HFFc6 (cell line): ENCODE results near the gene JAKMIP1. TPM values are rescaled to one million over a fixed set of nuclear protein-coding genes. Genes with fewer than 3 reads are reported as not detected.

ENCODE experiments used
- DNase-seq: peaks from one replicate; pipeline ENCODE4 v3.0.0-alpha.2; 2018
- H3K27ac Mint-ChIP-seq: 2 replicates; pipeline ENCODE4 v1.8.0; 2020; ENCODE audit warnings: mild to moderate bottlenecking, mixed read lengths
- H3K27me3 Mint-ChIP-seq: 2 replicates; pipeline ENCODE4 v1.8.0; 2021; ENCODE audit warnings: mild to moderate bottlenecking, moderate library complexity, mixed read lengths; ENCODE audit not compliant: insufficient read depth
- H3K36me3 Mint-ChIP-seq: 2 replicates; pipeline ENCODE4 v1.8.0; 2021; ENCODE audit warnings: low read depth, mixed read lengths
- H3K4me1 Mint-ChIP-seq: 2 replicates; pipeline ENCODE4 v1.8.0; 2020; ENCODE audit warnings: low read depth, mixed read lengths
- H3K4me3 Mint-ChIP-seq: 2 replicates; pipeline ENCODE4 v1.8.0; 2020; ENCODE audit warnings: mild to moderate bottlenecking, moderate library complexity, mixed read lengths
- H3K9me3 Mint-ChIP-seq: 2 replicates; pipeline ENCODE4 v1.8.0; 2020; ENCODE audit warnings: mild to moderate bottlenecking, mixed read lengths
- total RNA-seq, 6 experiments: library from RNA; stranded (reverse); fragmentation: NEBNext Ultra II Directional; extraction: Animal tissue kit (Norgen Biotek cat#: 25700); gene quantifications; 2 replicates in 1 of 6; 3 replicates in 5 of 6; pipeline ENCODE4 v1.2.3, GENCODE V29; 2021
- TF ChIP-seq, protein P1 (sequence below): fragments of 200-600 bp; sonication (generic); IDR thresholded peaks from 2 replicates; pipeline ENCODE4 v1.5.0; 2021; ENCODE audit warnings: antibody characterized with exemption, mild to moderate bottlenecking

JAKMIP1 gene
- total RNA-seq, 6 experiments from 2014 or later = not detected

GRCh38 chr4:6198278-6198677 is 2.1 kb downstream of the JAKMIP1 start:
- no peak for DNase-seq
- H3K36me3 Mint-ChIP-seq = no peaks in the 10 kb centered on the region
- TF ChIP-seq, protein P1, sequence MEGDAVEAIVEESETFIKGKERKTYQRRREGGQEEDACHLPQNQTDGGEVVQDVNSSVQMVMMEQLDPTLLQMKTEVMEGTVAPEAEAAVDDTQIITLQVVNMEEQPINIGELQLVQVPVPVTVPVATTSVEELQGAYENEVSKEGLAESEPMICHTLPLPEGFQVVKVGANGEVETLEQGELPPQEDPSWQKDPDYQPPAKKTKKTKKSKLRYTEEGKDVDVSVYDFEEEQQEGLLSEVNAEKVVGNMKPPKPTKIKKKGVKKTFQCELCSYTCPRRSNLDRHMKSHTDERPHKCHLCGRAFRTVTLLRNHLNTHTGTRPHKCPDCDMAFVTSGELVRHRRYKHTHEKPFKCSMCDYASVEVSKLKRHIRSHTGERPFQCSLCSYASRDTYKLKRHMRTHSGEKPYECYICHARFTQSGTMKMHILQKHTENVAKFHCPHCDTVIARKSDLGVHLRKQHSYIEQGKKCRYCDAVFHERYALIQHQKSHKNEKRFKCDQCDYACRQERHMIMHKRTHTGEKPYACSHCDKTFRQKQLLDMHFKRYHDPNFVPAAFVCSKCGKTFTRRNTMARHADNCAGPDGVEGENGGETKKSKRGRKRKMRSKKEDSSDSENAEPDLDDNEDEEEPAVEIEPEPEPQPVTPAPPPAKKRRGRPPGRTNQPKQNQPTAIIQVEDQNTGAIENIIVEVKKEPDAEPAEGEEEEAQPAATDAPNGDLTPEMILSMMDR = no peak
- peaks cover 13% of the 10 kb centered on the region for H3K9me3 Mint-ChIP-seq
- H3K27me3 Mint-ChIP-seq = peaks cover 31% of the 10 kb centered on the region
- H3K27ac Mint-ChIP-seq = no peak overlapping the region
- no peaks in the 10 kb centered on the region for H3K4me1 Mint-ChIP-seq
- no peak overlapping the region for H3K4me3 Mint-ChIP-seq

DNA sequence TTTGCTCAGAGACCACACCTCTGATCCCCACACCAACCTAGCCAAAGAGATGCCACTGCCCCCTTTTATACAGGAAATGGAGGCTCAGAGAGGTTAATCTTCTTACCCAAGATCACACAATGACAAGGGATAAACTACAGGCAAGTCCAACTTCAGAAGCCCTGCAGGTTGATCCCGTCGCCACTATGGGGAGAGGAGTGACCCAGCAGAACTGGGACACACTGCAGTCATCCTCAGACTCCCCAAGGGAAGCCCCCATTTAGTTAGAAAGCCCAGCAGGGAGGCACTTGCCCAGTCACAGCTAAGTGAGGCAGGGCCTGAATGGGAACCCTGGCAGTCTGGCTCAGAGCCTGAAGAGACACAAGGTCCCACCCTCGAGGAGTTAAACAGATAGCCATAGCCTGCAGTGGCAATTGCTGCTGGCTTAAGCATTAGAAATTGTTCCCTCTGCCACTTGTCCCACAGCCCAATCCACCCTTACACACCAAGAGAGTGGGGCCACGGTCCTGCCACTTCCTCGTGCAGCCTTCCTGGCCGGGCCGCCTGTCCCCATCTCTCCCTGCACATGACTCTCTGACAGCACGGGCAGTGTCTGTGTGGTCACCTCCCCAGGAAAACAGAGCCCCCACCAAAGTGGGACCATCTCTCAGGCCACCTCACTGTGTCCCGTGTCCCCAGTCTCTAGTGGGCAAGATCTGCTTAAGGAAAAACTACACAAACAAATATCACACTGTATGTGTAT is 2.7 kb downstream of the JAKMIP1 start:
- Mint-ChIP-seq H3K4me3 (no peak overlapping the region), H3K9me3 (peaks cover 13% of the 10 kb centered on the region), H3K27me3 (peaks cover 32% of the 10 kb centered on the region), H3K4me1 (no peaks in the 10 kb centered on the region), H3K27ac (no peak overlapping the region), H3K36me3 (no peaks in the 10 kb centered on the region)
- TF ChIP-seq, protein P1 = no peak
- no peak for DNase-seq

GRCh38 chr4:6196871-6197270 is 3.5 kb downstream of the JAKMIP1 start:
- peaks cover 31% of the 10 kb centered on the region for H3K27me3 Mint-ChIP-seq
- TF ChIP-seq, protein P1 = no peak
- DNase-seq = no peak
- peaks cover 17% of the 10 kb centered on the region for H3K9me3 Mint-ChIP-seq
- no peak overlapping the region for H3K4me3 Mint-ChIP-seq
- no peak overlapping the region for H3K27ac Mint-ChIP-seq
- H3K36me3 Mint-ChIP-seq = no peaks in the 10 kb centered on the region
- H3K4me1 Mint-ChIP-seq = no peaks in the 10 kb centered on the region

- no peak overlapping the region for H3K27ac Mint-ChIP-seq
- H3K27me3 Mint-ChIP-seq = peaks cover 28% of the 10 kb centered on the region
- no peaks in the 10 kb centered on the region for H3K36me3 Mint-ChIP-seq
- DNase-seq = no peak
- no peaks in the 10 kb centered on the region for H3K4me1 Mint-ChIP-seq
- peaks cover 13% of the 10 kb centered on the region for H3K9me3 Mint-ChIP-seq
- H3K4me3 Mint-ChIP-seq = no peak overlapping the region
- TF ChIP-seq, protein P1 = no peak
These were observed 4.0 kb downstream of the JAKMIP1 start for GRCh38 chr4:6196324-6196723.

- Mint-ChIP-seq H3K27me3 (peaks cover 25% of the 10 kb centered on the region), H3K36me3 (no peaks in the 10 kb centered on the region), H3K9me3 (peaks cover 9% of the 10 kb centered on the region; the same call in 1 of the 2 replicates), H3K27ac (no peak overlapping the region), H3K4me1 (no peaks in the 10 kb centered on the region), H3K4me3 (no peak overlapping the region)
- no peak for DNase-seq
- TF ChIP-seq, protein P1 = no peak
These were observed 4.6 kb downstream of the JAKMIP1 start for GRCh38 chr4:6195602-6196319.
